Measurements from ENCODE around the gene DVL3. TPM values are rescaled to one million over a fixed set of nuclear protein-coding genes. Genes with fewer than 3 reads are reported as not detected.

DVL3 gene
- total RNA-seq, 1 experiment from 2014 or later: 45.6 TPM

- DNase-seq (ENCODE audit: low read depth): no peak
- in situ Hi-C loops (cut with HindIII; ENCODE audit: low pct_unique_long_range_greater_than_20kb, low sequenced_read_pairs): no loop called here
These were observed 18.2 kb downstream of the DVL3 start for GRCh38 chr3:184173374-184173722.

GRCh38 chr3:184174284-184174645 lies 19.1 kb downstream of the DVL3 start:
- in situ Hi-C loops (cut with HindIII; ENCODE audit: low pct_unique_long_range_greater_than_20kb, low sequenced_read_pairs): no loop called here
- DNase-seq (ENCODE audit: low read depth): no peak

DNA sequence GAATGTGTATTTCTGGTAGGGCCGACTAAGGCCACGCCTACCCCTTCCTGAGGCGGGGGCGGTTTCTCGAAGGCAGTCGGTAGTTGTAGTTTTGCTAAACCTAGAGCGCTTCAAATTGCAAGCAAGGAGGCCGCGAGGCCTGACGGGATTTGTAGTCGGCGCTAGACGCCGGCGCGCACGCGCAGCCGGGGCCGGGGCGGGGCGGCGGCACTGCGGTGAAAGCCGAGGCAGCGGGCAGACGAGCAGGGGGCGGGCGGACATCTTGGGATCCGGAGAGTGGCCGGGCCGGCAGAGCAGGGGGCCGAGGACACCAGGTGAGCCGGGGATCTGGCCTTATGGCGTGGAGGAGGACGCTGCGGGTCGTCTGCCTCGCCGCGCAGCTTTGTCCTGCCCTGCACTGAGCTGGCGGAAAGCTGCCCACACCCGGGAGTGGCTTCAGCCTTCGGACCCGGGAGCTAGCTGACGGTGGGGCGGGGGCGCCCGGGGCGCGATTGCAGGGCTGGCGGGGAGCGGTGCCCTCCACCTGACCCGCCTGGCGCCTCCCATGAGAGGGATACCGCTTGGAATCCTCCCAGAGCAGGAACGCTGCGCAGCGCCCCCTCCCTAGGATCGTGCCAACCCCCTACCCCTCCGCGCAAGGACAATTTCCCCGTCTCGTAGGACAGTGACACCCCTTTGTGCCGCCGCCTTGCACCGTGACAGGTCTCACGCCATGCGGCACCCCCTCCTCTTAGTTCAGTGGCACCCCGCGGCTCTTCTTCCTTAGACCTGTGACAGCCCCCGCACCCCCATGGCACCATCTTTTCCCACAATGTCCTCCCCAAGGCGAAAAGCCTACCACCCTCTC lies 19.7 kb downstream of the DVL3 start, which contains the start of gene AP2M1:
TSS of gene AP2M1 (plus strand) at position 210 of the 847 bp plus-strand sequence. CDS start 2,139 bp downstream, outside the sequence.
- peak; percentile 99 for DNase-seq (ENCODE audit: low read depth)
- in situ Hi-C loops (cut with HindIII; ENCODE audit: low pct_unique_long_range_greater_than_20kb, low sequenced_read_pairs): no loop called here

- DNase-seq (ENCODE audit: low read depth): no peak
- in situ Hi-C loops (cut with HindIII; ENCODE audit: low pct_unique_long_range_greater_than_20kb, low sequenced_read_pairs): no loop called here
These were observed 20.3 kb downstream of the DVL3 start for GRCh38 chr3:184175506-184175905.

DNA sequence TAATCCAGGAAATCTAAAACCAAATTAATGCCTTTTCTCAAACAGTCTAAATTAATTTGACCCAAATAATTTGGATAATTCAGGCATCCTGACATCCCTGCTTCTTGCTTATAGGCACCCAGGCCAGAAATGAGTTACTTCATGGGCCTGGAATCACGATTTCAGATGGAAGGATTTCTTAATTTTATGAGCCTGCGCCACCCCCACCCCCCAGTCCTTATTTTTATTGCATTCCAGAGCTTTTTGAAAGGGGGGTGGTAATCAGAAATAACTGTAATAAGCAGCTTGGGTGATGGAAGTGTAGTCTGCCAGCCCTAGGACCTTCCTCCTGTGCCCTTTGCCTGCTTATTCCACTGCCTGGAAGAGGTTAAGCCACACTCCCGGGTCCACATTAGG lies 20.8 kb downstream of the DVL3 start:
- no peak for DNase-seq (ENCODE audit: low read depth)
- in situ Hi-C loops (cut with HindIII; ENCODE audit: low pct_unique_long_range_greater_than_20kb, low sequenced_read_pairs): no loop called here

DNA sequence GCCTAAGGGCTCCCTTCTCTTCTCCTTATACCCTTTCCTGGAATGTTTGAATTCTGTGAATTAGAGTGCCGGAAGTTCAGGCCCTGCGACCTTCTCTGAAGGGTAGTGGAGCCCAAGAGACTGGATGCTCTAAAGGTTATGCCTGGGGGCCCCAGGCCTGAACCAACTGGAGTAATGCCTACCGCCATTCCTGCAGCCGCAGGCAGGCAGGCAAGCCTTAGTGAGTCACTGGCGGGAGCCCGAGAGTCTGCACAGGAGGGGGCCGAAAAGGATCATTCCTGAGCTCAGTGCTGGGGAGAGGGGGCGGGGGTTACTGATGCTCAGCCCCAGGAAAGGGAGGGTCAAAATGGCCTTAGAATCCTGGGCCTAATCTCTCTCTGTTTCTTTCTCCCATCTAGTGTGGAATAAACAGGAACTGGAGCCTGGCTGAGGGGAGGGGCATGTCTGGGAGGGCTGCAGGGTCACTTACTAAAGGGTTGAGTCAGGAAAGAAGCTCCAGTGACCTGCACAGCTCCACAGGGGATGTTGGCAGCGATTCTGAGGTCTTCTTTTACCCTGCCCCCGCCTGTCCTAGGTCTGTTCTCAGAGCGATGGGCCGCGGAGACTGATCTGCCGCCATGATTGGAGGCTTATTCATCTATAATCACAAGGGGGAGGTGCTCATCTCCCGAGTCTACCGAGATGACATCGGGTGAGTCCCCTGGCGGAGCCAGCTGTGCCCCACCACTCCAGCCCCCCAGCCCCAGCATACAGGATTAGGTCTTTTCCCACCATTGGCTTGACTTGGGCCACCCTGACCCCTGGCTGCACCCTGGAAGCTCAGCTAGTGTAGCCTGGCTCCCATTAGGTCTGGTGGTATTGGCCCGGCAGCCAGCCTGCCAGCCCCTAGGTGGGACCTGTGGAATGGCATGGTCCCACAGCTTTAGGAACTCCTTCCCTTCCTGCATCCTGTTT lies 21.5 kb downstream of the DVL3 start:
- DNase-seq (ENCODE audit: low read depth): peak; percentile 98
- in situ Hi-C loops (cut with HindIII; ENCODE audit: low pct_unique_long_range_greater_than_20kb, low sequenced_read_pairs): no loop called here

GRCh38 chr3:184177331-184177731 lies 22.2 kb downstream of the DVL3 start:
- no peak for DNase-seq (ENCODE audit: low read depth)
- in situ Hi-C loops (cut with HindIII; ENCODE audit: low pct_unique_long_range_greater_than_20kb, low sequenced_read_pairs): no loop called here

- DNase-seq (ENCODE audit: low read depth): no peak
- in situ Hi-C loops (cut with HindIII; ENCODE audit: low pct_unique_long_range_greater_than_20kb, low sequenced_read_pairs): no loop called here
These were observed 22.7 kb downstream of the DVL3 start for GRCh38 chr3:184177767-184178306.

- DNase-seq (ENCODE audit: low read depth): no peak
- in situ Hi-C loops (cut with HindIII; ENCODE audit: low pct_unique_long_range_greater_than_20kb, low sequenced_read_pairs): no loop called here
These were observed 23.5 kb downstream of the DVL3 start for GRCh38 chr3:184178521-184179138.

- in situ Hi-C loops (cut with HindIII; ENCODE audit: low pct_unique_long_range_greater_than_20kb, low sequenced_read_pairs): no loop called here
- DNase-seq (ENCODE audit: low read depth): no peak
These were observed 25.0 kb downstream of the DVL3 start for GRCh38 chr3:184180165-184180564.

GRCh38 chr3:184181596-184181995 lies 26.4 kb downstream of the DVL3 start:
- no peak for DNase-seq (ENCODE audit: low read depth)
- in situ Hi-C loops (cut with HindIII; ENCODE audit: low pct_unique_long_range_greater_than_20kb, low sequenced_read_pairs): no loop called here

GRCh38 chr3:184183679-184184078 lies 28.5 kb downstream of the DVL3 start:
- in situ Hi-C loops (cut with HindIII; ENCODE audit: low pct_unique_long_range_greater_than_20kb, low sequenced_read_pairs): no loop called here
- no peak for DNase-seq (ENCODE audit: low read depth)

DNA sequence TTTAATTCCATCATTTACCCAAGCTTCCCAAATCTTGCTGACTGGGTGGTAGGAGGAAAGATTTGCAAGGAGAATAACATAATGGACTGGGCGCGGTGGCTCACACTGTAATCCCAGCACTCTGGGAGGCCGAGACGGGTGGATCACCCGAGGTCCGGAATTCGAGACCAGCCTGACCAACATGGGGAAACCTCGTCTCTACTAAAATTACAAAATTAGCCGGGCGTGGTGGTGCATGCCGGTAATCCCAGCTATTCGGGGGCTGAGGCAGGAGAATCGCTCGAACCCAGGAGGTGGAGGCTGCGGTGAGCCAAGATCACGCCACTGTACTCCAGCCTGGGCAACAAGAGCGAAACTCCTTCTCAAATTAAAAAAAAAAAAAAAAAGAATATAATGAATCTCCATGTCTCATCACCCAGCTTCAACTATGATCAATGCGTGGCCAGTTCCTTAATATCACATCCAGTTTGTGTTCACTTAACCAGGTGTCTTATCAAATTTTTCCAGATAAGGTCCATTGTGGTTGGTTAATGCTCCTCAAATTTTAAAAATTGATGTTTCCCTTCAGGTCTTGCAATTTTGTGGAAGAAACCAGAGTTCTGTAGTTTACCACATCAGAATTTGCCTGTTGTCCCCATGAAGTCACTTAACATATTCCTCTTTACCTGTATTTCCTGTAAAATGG lies 29.5 kb downstream of the DVL3 start:
- in situ Hi-C loops (cut with HindIII; ENCODE audit: low pct_unique_long_range_greater_than_20kb, low sequenced_read_pairs): no loop called here
- DNase-seq (ENCODE audit: low read depth): no peak

DNA sequence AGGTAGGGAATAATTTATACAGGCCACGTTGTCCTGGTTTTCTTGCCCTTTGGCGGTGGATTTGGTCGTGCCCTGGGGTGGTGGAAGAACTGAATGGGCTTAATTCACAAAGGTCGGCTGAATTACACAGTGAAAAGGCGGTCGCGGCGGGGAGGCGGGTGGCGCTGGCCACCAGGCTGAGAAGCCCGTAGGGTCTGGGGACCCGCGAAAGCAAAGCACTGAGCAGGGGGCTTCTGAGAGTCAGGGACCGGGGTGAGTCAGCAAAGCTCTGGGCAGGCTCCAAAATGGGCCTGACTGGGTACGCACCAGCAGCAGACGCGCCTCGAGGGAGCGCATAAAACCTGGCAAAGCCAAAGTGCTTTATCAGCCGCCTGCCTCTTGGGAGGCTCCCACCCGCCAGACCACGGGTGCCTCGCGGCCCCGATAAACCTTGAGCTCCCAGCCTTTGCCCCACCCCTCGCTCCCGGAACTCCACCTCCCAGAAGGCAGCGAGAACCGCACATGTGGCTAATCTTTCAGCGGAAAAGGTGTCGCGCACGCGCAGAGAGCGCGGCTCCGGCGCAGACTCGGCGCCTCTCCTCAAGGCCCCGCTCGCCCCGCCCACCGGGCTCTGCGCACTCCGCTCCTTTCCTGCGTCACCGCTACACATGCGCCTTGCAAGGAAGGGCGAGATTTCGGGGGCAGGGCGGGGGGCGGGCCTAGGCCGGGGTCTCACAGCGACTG lies 30.4 kb downstream of the DVL3 start:
- in situ Hi-C loops (cut with HindIII; ENCODE audit: low pct_unique_long_range_greater_than_20kb, low sequenced_read_pairs): no loop called here
- DNase-seq (ENCODE audit: low read depth): peak; percentile 98

GRCh38 chr3:184186184-184186901 lies 31.2 kb downstream of the DVL3 start, which contains the start of gene ABCF3:
TSS of gene ABCF3 (plus strand) at chr3:184186199. CDS start at chr3:184186208, 9 bp downstream.
- in situ Hi-C loops (cut with HindIII; ENCODE audit: low pct_unique_long_range_greater_than_20kb, low sequenced_read_pairs): no loop called here
- DNase-seq (ENCODE audit: low read depth): no peak

GRCh38 chr3:184186902-184187207 lies 31.7 kb downstream of the DVL3 start:
- in situ Hi-C loops (cut with HindIII; ENCODE audit: low pct_unique_long_range_greater_than_20kb, low sequenced_read_pairs): no loop called here
- DNase-seq (ENCODE audit: low read depth): no peak

DNA sequence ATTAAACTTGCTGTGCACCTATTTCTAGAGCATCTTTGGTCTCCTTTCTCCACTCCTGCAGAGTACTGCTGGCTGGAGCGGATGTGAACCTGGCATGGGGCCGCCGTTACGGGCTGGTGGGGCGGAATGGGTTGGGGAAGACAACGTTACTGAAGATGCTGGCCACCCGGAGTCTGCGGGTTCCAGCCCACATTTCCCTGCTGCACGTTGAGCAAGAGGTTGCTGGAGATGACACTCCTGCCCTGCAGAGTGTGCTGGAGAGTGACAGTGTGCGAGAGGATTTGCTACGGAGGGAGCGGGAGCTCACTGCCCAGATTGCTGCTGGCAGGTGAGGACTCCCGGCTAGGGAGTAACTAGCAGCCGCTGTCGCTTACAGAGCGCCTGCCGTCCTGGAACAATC lies 32.9 kb downstream of the DVL3 start:
- DNase-seq (ENCODE audit: low read depth): no peak
- in situ Hi-C loops (cut with HindIII; ENCODE audit: low pct_unique_long_range_greater_than_20kb, low sequenced_read_pairs): no loop called here
